ENCODE data around the gene TRIM37. TPM values are rescaled to one million over a fixed set of nuclear protein-coding genes. Genes with fewer than 3 reads are reported as not detected.

TRIM37 gene
- polyA plus RNA-seq, 1 experiment = 20.9 TPM

GRCh38 chr17:58980706-58981481, 125.8 kb downstream of the TRIM37 start:
- H3K4me3 ChIP-seq (ENCODE audit: low read depth, low read length) = no peak overlapping the region
- POLR2A ChIA-PET = no interaction called here
- H3K36me3 ChIP-seq (ENCODE audit: control insufficient read depth, insufficient read depth, low read length) = no peaks in the 10 kb centered on the region
- H3K27me3 ChIP-seq (ENCODE audit: control insufficient read depth, insufficient read depth, low read length) = no peaks in the 10 kb centered on the region
- CTCF ChIA-PET = no interaction called here
- no peak for TF ChIP-seq CTCF (IDR thresholded peaks at IDR 0.05; ENCODE audit: insufficient read depth, low read depth, low read length)
- DNase-seq (ENCODE audit: low read depth) = no peak

- no peak for DNase-seq (ENCODE audit: low read depth)
- no peaks in the 10 kb centered on the region for H3K27me3 ChIP-seq (ENCODE audit: control insufficient read depth, insufficient read depth, low read length)
- POLR2A ChIA-PET = no interaction called here
- H3K4me3 ChIP-seq (ENCODE audit: low read depth, low read length) = no peak overlapping the region
- CTCF ChIA-PET = interaction anchor here (0.6 kb wide), 1 partner anchor 559 kb away, joined by 3 read pairs; no protein-coding TSS in a partner anchor
- TF ChIP-seq CTCF (IDR thresholded peaks at IDR 0.05; ENCODE audit: insufficient read depth, low read depth, low read length) = no peak
- no peaks in the 10 kb centered on the region for H3K36me3 ChIP-seq (ENCODE audit: control insufficient read depth, insufficient read depth, low read length)
Observed at GRCh38 chr17:58976541-58976940, 130.1 kb downstream of the TRIM37 start.

- DNase-seq (ENCODE audit: low read depth) = no peak
- CTCF ChIA-PET = no interaction called here
- Histone ChIP-seq H3K27me3 (ENCODE audit: control insufficient read depth, insufficient read depth, low read length) (no peaks in the 10 kb centered on the region), H3K4me3 (ENCODE audit: low read depth, low read length) (no peak overlapping the region), H3K36me3 (ENCODE audit: control insufficient read depth, insufficient read depth, low read length) (no peaks in the 10 kb centered on the region)
- no peak for TF ChIP-seq CTCF (IDR thresholded peaks at IDR 0.05; ENCODE audit: insufficient read depth, low read depth, low read length)
- POLR2A ChIA-PET = no interaction called here
Observed at GRCh38 chr17:58974354-58974753, 132.3 kb downstream of the TRIM37 start.

GRCh38 chr17:58970609-58971450, 135.8 kb downstream of the TRIM37 start:
- DNase-seq (ENCODE audit: low read depth) = no peak
- H3K36me3 ChIP-seq (ENCODE audit: control insufficient read depth, insufficient read depth, low read length) = no peaks in the 10 kb centered on the region
- POLR2A ChIA-PET = no interaction called here
- no peaks in the 10 kb centered on the region for H3K27me3 ChIP-seq (ENCODE audit: control insufficient read depth, insufficient read depth, low read length)
- no peak overlapping the region for H3K4me3 ChIP-seq (ENCODE audit: low read depth, low read length)
- no peak for TF ChIP-seq CTCF (IDR thresholded peaks at IDR 0.05; ENCODE audit: insufficient read depth, low read depth, low read length)
- CTCF ChIA-PET = interaction anchor here (0.6 to 1.6 kb wide), 2 partner anchors 74 to 260 kb away, joined by 3 read pairs; no protein-coding TSS in a partner anchor

GRCh38 chr17:58969612-58970011, 137.1 kb downstream of the TRIM37 start:
- Histone ChIP-seq H3K4me3 (ENCODE audit: low read depth, low read length) (no peak overlapping the region), H3K27me3 (ENCODE audit: control insufficient read depth, insufficient read depth, low read length) (no peaks in the 10 kb centered on the region), H3K36me3 (ENCODE audit: control insufficient read depth, insufficient read depth, low read length) (no peaks in the 10 kb centered on the region)
- TF ChIP-seq CTCF (IDR thresholded peaks at IDR 0.05; ENCODE audit: insufficient read depth, low read depth, low read length) = no peak
- ChIA-PET CTCF (interaction anchor here (0.6 kb wide), 1 partner anchor 48 kb away, joined by 4 read pairs; no protein-coding TSS in a partner anchor), POLR2A (no interaction called here)
- DNase-seq (ENCODE audit: low read depth) = no peak
